Measurements from ENCODE around the gene NIPAL4.

DNA sequence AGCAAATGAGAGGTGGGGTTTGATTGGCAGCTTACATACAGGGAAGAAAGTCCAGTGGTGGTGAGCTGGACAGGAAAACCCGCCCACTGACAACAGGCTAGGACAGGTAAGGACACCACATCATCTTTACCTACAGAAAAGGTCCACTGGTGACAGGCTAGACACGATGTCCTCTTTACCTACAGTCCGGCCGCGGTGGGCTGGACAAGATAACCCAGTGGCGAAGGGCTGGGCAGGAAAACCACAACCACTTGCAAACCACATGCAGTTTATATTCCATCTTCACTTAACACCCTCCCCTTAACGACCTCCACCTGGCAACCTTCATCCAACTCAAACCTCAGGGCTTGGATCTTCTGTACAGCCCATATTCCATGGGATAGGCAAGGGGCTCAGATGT is 5.0 kb upstream of the NIPAL4 start:
- TF ChIP-seq CTCF (conservative IDR thresholded peaks at IDR 0.05) (no peak), ZFX (IDR thresholded peaks at IDR 0.05) (no peak)
